ENCODE results near the gene ADARB2. TPM values are rescaled to one million over a fixed set of nuclear protein-coding genes. Genes with fewer than 3 reads are reported as not detected.

The ADARB2 gene
- total and polyA plus RNA-seq, 4 donors, result 0.22 to 1.3 (median 0.55) TPM

GRCh38 chr10:1578392-1579140 lies 158.8 kb downstream of the ADARB2 start:
- 85 to 87% methylated on average over 19 of the region's 19 CpGs for WGBS, 2 donors
- Histone ChIP-seq H3K9ac (ENCODE audit: insufficient read depth in 1 of 2, low read length in 2 of 2) (no peak overlapping the region), H3K36me3 (ENCODE audit: control insufficient read depth in 4 of 4, insufficient read depth in 4 of 4, low read length in 4 of 4) (no peaks in the 10 kb centered on the region), H3K4me3 (no peak overlapping the region), H3K27ac (ENCODE audit: low read depth in 1 of 2, low read length in 1 of 2) (no peak overlapping the region), H3K27me3 (ENCODE audit: control insufficient read depth in 3 of 3, insufficient read depth in 3 of 3, low read length in 2 of 3) (peaks cover 0 to 18% (median 0%) of the 10 kb centered on the region in 3 donors), H3K9me3 (ENCODE audit: control insufficient read depth in 4 of 4, insufficient read depth in 3 of 4, low read length in 3 of 4) (peaks cover 0 to 4% (median 1%) of the 10 kb centered on the region in 4 donors), H3K4me1 (ENCODE audit: control insufficient read depth in 5 of 5, insufficient read depth in 5 of 5, low read length in 5 of 5) (peaks cover 0 to 5% (median 0%) of the 10 kb centered on the region in 5 donors)
- DNase-seq (no peak), ATAC-seq (ENCODE audit: insufficient read depth, low FRiP score) (no peak)
- TF ChIP-seq CTCF (IDR thresholded peaks at IDR 0.05; ENCODE audit: control extremely low read depth, extremely low read depth), result no peak

GRCh38 chr10:1577945-1578344 lies 159.4 kb downstream of the ADARB2 start:
- DNase-seq (no peak), ATAC-seq (ENCODE audit: insufficient read depth, low FRiP score) (no peak)
- no peak for TF ChIP-seq CTCF (IDR thresholded peaks at IDR 0.05; ENCODE audit: control extremely low read depth, extremely low read depth)
- Histone ChIP-seq H3K9ac (ENCODE audit: insufficient read depth in 1 of 2, low read length in 2 of 2) (no peak overlapping the region), H3K4me1 (ENCODE audit: control insufficient read depth in 5 of 5, insufficient read depth in 5 of 5, low read length in 5 of 5) (peaks cover 0 to 5% (median 0%) of the 10 kb centered on the region in 5 donors), H3K4me3 (no peak overlapping the region), H3K9me3 (ENCODE audit: control insufficient read depth in 4 of 4, insufficient read depth in 3 of 4, low read length in 3 of 4) (peaks cover 0 to 4% (median 0%) of the 10 kb centered on the region in 4 donors), H3K27me3 (ENCODE audit: control insufficient read depth in 3 of 3, insufficient read depth in 3 of 3, low read length in 2 of 3) (peaks cover 0 to 20% (median 0%) of the 10 kb centered on the region in 3 donors), H3K36me3 (ENCODE audit: control insufficient read depth in 4 of 4, insufficient read depth in 4 of 4, low read length in 4 of 4) (no peaks in the 10 kb centered on the region), H3K27ac (ENCODE audit: low read depth in 1 of 2, low read length in 1 of 2) (no peak overlapping the region)
- 81 to 89% methylated on average over 8 of the region's 8 CpGs for WGBS, 2 donors

- peaks cover 0 to 4% (median 0%) of the 10 kb centered on the region in 4 donors for H3K9me3 ChIP-seq (ENCODE audit: control insufficient read depth in 4 of 4, insufficient read depth in 3 of 4, low read length in 3 of 4)
- no peak for DNase-seq
These were observed 160.0 kb downstream of the ADARB2 start for GRCh38 chr10:1577373-1577770.

More at GRCh38 chr10:1577373-1577770, 160.0 kb downstream of the ADARB2 start:
- Histone ChIP-seq H3K4me3 (no peak overlapping the region), H3K4me1 (ENCODE audit: control insufficient read depth in 5 of 5, insufficient read depth in 5 of 5, low read length in 5 of 5) (peaks cover 0 to 5% (median 0%) of the 10 kb centered on the region in 5 donors), H3K27me3 (ENCODE audit: control insufficient read depth in 3 of 3, insufficient read depth in 3 of 3, low read length in 2 of 3) (peaks cover 0 to 20% (median 0%) of the 10 kb centered on the region in 3 donors), H3K9ac (ENCODE audit: insufficient read depth in 1 of 2, low read length in 2 of 2) (no peak overlapping the region), H3K27ac (ENCODE audit: low read depth in 1 of 2, low read length in 1 of 2) (no peak overlapping the region), H3K36me3 (ENCODE audit: control insufficient read depth in 4 of 4, insufficient read depth in 4 of 4, low read length in 4 of 4) (no peaks in the 10 kb centered on the region)
- no peak for TF ChIP-seq CTCF (IDR thresholded peaks at IDR 0.05; ENCODE audit: control extremely low read depth, extremely low read depth)
- no peak for ATAC-seq (ENCODE audit: insufficient read depth, low FRiP score)
- 86 to 87% methylated on average over 9 of the region's 9 CpGs for WGBS, 2 donors
